ENCODE results near the gene CDK10. TPM values are rescaled to one million over a fixed set of nuclear protein-coding genes. Genes with fewer than 3 reads are reported as not detected.

The CDK10 gene, protein sequence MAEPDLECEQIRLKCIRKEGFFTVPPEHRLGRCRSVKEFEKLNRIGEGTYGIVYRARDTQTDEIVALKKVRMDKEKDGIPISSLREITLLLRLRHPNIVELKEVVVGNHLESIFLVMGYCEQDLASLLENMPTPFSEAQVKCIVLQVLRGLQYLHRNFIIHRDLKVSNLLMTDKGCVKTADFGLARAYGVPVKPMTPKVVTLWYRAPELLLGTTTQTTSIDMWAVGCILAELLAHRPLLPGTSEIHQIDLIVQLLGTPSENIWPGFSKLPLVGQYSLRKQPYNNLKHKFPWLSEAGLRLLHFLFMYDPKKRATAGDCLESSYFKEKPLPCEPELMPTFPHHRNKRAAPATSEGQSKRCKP
- total RNA-seq (2021) = 76.6 and 110 TPM in 2 replicates
- percentile 69 among the genes with signal in this experiment for Bru-seq, nascent RNA
- percentile 78 among the genes with signal in this experiment for BruChase-seq, experiment 1, labeled RNA remaining after a 2-hour chase
- percentile 82 among the genes with signal in this experiment for BruChase-seq, experiment 2, labeled RNA remaining after a 6-hour chase
- long read RNA-seq, transcript CDK10-202 (13 exons, 1,798 nt) = major isoform, 13 of 73 reads
- long read RNA-seq, transcript CDK10-212 (12 exons, 1,376 nt) = minor isoform, 5 of 73 reads
- long read RNA-seq, partial matches to known transcripts = 12 of 73 reads
- long read RNA-seq, other reads (novel, unspliced or antisense) = 41 of 73 reads

DNA sequence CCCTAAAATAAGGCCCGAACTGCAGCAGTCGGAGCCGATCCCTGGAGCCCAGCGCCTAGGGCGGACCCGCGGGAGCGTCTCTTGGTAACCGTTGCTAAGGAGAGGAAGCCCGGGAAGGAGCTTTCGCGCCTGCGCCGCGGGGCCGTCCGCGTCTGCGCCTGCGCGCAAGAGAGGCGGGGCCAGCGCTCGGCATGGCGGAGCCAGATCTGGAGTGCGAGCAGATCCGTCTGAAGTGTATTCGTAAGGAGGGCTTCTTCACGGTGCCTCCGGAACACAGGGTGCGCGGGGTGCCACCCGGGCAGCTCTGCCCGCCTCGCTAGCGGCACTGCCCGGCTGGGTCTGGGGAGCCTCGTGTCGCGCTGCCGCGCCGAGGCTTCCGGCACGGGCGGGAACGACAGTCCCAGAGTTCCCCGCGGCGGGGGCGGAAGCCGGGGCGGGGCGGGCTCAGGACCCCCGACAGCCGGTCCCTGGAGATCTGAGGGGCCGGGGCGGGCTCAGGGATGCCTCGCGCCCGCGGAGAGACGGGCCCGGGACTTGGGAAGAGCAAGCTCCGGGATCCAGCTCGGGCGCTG, at the start of gene CDK10:
Gene CDK10, plus strand, starts transcription at position 170 of the 572 bp plus-strand sequence. Its CDS starts 22 bp downstream, at position 192.
- Histone ChIP-seq H3K9me3 (ENCODE audit: insufficient read depth, low read depth) (no peaks in the 10 kb centered on the region), H3K4me3 (peak within 1 kb of the TSS; percentile 82), H3F3A (ENCODE audit: insufficient read depth, low read depth) (peaks cover 13% of the 10 kb centered on the region), H2AFZ (peak within 1 kb of the TSS; percentile 90), H3K4me2 (peak within 1 kb of the TSS; percentile 93), H3K9me2 (ENCODE audit: insufficient read depth) (no peaks in the 10 kb centered on the region), H3K4me1 (replicated peaks; ENCODE audit: insufficient read depth) (peaks cover 11% of the 10 kb centered on the region), H3K36me3 (ENCODE audit: low read depth) (peaks cover 5% of the 10 kb centered on the region), H4K20me1 (ENCODE audit: insufficient read depth) (peaks cover 12% of the 10 kb centered on the region), H3K27ac (peak within 1 kb of the TSS; percentile 40), H3K79me2 (ENCODE audit: low read depth) (peaks cover 32% of the 10 kb centered on the region), H3K27me3 (ENCODE audit: insufficient read depth, low read depth) (no peaks in the 10 kb centered on the region)
- CTCF ChIA-PET = interaction anchor here (0.5 to 1.0 kb wide), 2 partner anchors 13 to 216 kb away, joined by 3 to 5 read pairs; no protein-coding TSS in a partner anchor
- intact Hi-C loops (cut with micrococcal nuclease; ENCODE audit: unreplicated experiment) = no loop called here
- peak; percentile 77 to 97 for DNase-seq
- TF ChIP-seq EZH2 (IDR thresholded peaks at IDR 0.05; ENCODE audit: low read depth) = no peak
- TF ChIP-seq, protein P1, sequence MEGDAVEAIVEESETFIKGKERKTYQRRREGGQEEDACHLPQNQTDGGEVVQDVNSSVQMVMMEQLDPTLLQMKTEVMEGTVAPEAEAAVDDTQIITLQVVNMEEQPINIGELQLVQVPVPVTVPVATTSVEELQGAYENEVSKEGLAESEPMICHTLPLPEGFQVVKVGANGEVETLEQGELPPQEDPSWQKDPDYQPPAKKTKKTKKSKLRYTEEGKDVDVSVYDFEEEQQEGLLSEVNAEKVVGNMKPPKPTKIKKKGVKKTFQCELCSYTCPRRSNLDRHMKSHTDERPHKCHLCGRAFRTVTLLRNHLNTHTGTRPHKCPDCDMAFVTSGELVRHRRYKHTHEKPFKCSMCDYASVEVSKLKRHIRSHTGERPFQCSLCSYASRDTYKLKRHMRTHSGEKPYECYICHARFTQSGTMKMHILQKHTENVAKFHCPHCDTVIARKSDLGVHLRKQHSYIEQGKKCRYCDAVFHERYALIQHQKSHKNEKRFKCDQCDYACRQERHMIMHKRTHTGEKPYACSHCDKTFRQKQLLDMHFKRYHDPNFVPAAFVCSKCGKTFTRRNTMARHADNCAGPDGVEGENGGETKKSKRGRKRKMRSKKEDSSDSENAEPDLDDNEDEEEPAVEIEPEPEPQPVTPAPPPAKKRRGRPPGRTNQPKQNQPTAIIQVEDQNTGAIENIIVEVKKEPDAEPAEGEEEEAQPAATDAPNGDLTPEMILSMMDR (conservative IDR thresholded peaks at IDR 0.05) = no peak
- no TSS peak for BruUV-seq (replicated peaks)
- POLR2A ChIA-PET (ENCODE audit: unreplicated experiment) = interaction anchor here (0.6 to 0.7 kb wide), 4 partner anchors 13 to 351 kb away, joined by 3 to 16 read pairs (median 4); no protein-coding TSS in a partner anchor

DNA sequence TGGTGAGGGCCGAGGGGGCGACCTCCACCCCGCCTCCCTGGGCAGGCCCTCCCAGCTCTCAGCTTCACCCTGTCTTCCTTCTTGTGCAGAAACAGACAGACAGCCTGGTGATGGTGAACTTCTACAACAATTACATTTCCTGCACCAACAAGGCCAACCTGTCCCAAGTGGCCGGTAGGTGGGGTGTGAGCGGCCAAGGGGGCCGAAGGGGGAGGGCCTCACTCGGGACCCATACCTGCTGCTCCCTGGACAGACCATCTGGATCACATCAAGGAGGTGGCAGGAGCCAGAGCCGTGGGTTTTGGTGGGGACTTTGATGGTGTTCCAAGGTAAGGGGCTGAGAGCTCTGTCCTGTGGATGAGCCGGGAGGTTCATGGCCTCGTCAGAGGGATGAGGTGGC, 49.1 kb upstream of the CDK10 start:
- no peak overlapping the region for H3K4me2 ChIP-seq
- H3F3A ChIP-seq (ENCODE audit: insufficient read depth, low read depth) = no peaks in the 10 kb centered on the region; the same call in 1 of the 2 replicates
- POLR2A ChIA-PET (ENCODE audit: unreplicated experiment) = interaction anchor here (0.7 kb wide), 1 partner anchor 20 kb away, joined by 3 read pairs; no protein-coding TSS in a partner anchor
- H3K9me2 ChIP-seq (ENCODE audit: insufficient read depth) = no peaks in the 10 kb centered on the region
- CTCF ChIA-PET = interaction anchor here (0.6 kb wide), 1 partner anchor 191 kb away, joined by 14 read pairs; no protein-coding TSS in a partner anchor
- H3K9me3 ChIP-seq (ENCODE audit: insufficient read depth, low read depth) = no peaks in the 10 kb centered on the region
- 0 out of 2 replicates have a peak, but pooled peaks cover 4% of the 10 kb centered on the region for H3K27me3 ChIP-seq (ENCODE audit: insufficient read depth, low read depth)
- intact Hi-C loops (cut with micrococcal nuclease; ENCODE audit: unreplicated experiment) = no loop called here
- H4K20me1 ChIP-seq (ENCODE audit: insufficient read depth) = no peaks in the 10 kb centered on the region
- no peak for DNase-seq
- H3K36me3 ChIP-seq (ENCODE audit: low read depth) = no peaks in the 10 kb centered on the region
- no peak overlapping the region for H3K4me3 ChIP-seq
- no peaks in the 10 kb centered on the region for H3K79me2 ChIP-seq (ENCODE audit: low read depth)
- H3K4me1 ChIP-seq (replicated peaks; ENCODE audit: insufficient read depth) = peaks cover 9% of the 10 kb centered on the region; the same call in 1 of the 2 replicates
- no peak overlapping the region for H3K27ac ChIP-seq
- H2AFZ ChIP-seq = no peak overlapping the region
- no TSS peak for BruUV-seq (replicated peaks)
- TF ChIP-seq, protein P1 (conservative IDR thresholded peaks at IDR 0.05) = peak; percentile 35; the same call in 1 of the 2 replicates
- no peak for TF ChIP-seq EZH2 (IDR thresholded peaks at IDR 0.05; ENCODE audit: low read depth)

DNA sequence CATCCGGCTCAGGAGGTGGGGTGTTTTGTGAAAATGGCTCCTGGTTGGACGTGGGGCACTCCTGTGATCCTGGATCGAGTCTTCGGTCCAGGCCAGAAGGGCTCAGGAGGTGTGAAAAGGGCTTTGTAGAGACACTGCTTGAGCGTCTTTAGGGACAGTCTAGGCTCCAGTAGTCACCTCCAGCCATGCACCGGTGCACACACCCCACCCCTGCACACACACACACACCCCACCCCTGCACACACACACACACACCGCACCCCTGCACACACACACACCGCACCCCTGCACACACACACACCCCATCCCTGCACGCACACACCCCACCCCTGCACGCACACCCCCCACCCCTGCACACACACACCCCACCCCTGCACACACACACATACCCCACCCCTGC, 48.0 kb upstream of the CDK10 start:
- CTCF ChIA-PET = interaction anchor here (0.7 kb wide), 1 partner anchor 894 kb away, joined by 3 read pairs; no protein-coding TSS in a partner anchor
- Histone ChIP-seq H3K9me2 (ENCODE audit: insufficient read depth) (no peaks in the 10 kb centered on the region), H3K27me3 (ENCODE audit: insufficient read depth, low read depth) (0 out of 2 replicates have a peak, but pooled peaks cover 4% of the 10 kb centered on the region), H4K20me1 (ENCODE audit: insufficient read depth) (no peaks in the 10 kb centered on the region), H2AFZ (no peak overlapping the region), H3K27ac (no peak overlapping the region), H3K9me3 (ENCODE audit: insufficient read depth, low read depth) (no peaks in the 10 kb centered on the region), H3K4me1 (replicated peaks; ENCODE audit: insufficient read depth) (no peaks in the 10 kb centered on the region), H3K4me3 (no peak overlapping the region), H3K79me2 (ENCODE audit: low read depth) (no peaks in the 10 kb centered on the region), H3F3A (ENCODE audit: insufficient read depth, low read depth) (no peaks in the 10 kb centered on the region), H3K36me3 (ENCODE audit: low read depth) (no peaks in the 10 kb centered on the region), H3K4me2 (no peak overlapping the region)
- BruUV-seq (replicated peaks) = no TSS peak
- intact Hi-C loops (cut with micrococcal nuclease; ENCODE audit: unreplicated experiment) = no loop called here
- TF ChIP-seq, protein P1 (conservative IDR thresholded peaks at IDR 0.05) = no peak
- no peak for TF ChIP-seq EZH2 (IDR thresholded peaks at IDR 0.05; ENCODE audit: low read depth)
- no peak for DNase-seq
- POLR2A ChIA-PET (ENCODE audit: unreplicated experiment) = no interaction called here

Data from PC-9 (cell line).